ENCODE results near the gene PCSK5.
"Not testable (repeated sequence)": the region's sequence is repeated elsewhere in the genome, so short reads cannot be mapped to it uniquely, and the experiment has no call there.

The PCSK5 gene

DNA sequence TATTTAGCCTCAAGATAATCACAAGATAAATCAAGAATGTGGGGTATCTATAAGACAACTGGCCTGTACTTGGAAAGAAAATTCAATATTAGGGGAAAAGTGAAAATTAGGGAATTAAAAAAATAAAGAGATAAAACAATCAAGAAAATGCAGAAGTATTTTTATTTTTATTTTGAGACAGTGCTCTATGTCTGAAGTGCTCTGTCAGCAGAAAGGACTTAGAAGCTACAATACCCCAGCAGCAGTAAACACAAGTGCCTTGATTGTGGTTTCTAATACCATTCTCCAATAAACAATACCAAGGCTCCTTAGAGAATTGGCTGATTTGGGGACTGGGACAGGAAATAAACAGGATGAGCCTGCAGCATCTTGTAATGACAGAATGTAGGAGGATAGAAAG, 358.8 kb downstream of the PCSK5 start:
- no peak for DNase-seq (ENCODE audit: low spot score)

DNA sequence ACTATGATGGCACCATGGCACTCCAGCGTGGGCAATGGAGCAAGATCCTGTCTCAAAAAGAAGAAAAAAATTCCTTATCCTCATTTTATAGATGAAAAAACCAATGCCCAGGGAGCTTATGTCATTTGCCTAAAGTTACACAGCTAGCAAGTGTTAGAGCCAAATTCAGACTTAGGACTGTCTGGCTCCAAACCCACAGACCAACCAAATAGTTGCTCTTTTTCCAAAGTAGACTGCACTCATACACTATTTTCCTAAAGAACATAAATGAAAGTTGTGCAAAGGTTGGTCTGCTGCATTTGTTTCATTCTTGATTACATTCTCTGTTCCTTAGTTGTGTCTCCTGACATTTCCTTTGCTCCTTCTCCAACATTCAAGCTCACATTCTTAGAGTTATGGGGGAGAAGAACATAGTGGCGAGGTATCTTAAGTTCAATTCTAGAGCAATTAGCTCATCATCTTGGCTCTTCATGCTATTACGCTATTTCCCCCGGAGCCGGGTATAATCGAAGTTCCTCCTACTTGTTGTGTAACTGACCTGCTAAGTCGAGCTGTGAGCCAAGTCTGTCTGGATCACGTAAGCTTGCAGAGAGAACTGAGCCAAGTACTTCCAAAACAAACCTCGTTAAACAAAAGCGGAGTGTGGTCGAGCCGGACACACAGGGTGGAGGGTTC, 365.4 kb downstream of the PCSK5 start:
- no peak for DNase-seq (ENCODE audit: low spot score)

DNA sequence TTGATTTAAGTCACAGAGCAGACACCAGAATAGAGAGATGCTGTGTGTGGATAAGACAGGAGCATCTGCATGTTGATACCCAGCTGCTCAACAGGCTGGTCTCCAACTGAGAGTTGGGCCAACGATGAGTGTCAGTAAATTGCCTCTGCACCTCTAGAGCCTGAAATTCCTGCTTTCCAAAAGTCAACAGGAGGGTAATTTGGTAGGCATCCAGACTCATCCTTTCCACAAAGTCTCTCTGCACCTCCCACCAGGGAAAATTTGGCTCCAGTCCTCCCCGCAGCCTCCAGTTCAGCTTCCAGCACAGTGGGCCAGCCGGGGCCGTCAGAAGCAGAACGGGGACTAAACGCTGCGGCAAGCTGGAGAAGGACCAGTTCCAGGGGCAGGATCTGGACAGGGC, 366.8 kb downstream of the PCSK5 start:
- no peak for DNase-seq (ENCODE audit: low spot score)

DNA sequence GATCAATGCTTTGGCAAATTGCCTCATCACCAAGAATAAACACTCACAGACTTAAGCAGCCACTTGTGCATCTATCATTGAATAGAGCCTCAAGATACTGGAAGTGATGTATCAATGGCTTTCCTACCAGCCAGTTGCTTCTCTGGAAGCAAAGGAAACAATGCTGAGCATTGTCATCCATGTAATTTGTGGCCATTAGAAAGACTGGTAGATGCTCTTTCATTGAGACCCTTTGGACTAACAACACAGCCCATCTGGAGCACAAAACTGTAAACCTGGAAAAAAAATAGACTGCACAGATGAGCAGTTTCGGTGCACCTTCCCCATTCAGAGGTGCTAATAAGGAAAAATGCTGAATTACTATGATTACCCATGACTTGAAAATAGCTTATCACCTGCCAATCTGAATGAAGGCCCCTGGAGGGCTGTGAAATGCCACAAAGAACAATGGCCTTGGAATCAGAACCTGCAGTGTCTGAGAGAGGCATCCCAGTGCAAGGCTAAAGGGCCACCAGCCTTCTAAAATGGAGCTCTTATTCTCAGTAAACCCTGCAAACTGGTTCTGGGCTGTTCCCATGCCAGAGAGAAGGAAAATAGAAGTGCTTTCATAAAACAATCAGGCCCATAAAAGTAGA, 376.3 kb downstream of the PCSK5 start:
- no peak for DNase-seq (ENCODE audit: low spot score)

DNA sequence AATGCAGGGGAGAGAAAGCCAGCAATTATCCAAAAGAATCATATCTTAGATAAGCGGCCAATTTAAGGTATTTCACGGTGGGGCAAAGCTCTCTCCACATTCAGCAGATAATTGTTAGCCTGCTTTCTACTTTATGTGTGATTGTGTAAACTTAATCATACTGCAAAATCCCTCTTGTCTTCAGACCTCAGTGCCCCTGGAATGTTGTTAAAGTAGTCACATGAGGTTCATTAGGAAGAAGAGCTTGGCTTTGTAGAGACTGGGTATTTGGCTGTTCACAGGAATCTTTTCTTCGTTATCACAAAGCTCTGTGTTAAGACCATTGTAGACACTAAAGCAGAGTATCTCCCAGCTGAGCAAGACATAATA, 376.8 kb downstream of the PCSK5 start:
- DNase-seq (ENCODE audit: low spot score) = no peak

DNA sequence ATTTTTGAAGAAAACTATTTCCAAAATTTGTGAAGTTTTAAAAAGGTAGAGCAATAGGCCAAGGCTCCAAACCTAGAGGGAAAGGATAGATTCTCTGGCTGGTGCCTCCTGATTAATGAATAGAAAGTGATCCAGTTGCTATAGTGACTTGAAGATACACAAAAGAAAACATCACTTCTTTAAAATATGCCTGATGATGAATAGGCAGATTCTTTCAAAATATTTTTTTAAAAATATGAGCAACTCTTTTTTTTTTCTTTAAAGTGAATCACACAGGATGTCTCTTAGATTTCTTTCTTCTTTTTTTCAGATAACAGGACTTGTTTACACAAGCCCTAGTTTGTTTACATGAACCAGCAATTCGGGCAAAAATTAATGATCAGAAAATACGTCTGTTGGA, 379.3 kb downstream of the PCSK5 start:
- DNase-seq (ENCODE audit: low spot score) = no peak

DNA sequence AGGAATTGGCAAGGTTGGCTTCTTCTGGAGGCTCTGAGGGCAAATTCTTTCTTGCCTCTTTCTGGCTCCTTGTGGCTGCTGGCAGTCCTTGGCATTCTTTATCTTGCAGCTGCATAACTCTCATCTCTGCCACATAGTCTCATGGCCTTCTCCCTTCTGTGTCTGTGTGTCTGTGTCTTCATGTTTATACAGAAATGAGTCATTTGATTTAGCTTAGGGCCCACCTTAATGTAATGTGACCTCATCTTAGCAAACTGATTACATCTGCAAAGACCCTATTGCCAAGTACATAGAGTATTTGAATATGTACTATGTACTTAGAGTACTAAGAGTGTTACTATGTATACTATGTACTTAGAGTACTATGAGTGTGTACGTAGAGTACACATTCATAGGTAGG, 381.3 kb downstream of the PCSK5 start:
- DNase-seq (ENCODE audit: low spot score) = no peak

DNA sequence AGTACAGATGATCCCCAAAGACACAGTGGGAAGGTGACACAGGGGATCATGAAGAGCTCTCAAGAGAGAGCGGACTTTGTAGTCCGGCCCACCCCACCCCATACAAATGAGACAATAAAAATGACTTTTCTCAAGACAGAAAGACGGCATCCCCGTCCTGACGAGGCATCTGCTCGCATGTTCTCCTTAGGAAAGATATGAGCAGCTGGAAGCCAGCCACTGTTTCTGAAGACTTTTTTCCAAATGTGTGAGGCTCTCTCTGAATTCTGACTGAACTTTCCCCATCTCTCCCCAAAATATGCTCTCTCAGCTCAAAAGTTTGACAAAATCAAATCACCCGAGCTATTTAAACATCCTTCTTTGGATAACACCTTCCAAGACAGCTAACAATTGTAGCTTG, 398.6 kb downstream of the PCSK5 start:
- no peak for DNase-seq (ENCODE audit: low spot score)

DNA sequence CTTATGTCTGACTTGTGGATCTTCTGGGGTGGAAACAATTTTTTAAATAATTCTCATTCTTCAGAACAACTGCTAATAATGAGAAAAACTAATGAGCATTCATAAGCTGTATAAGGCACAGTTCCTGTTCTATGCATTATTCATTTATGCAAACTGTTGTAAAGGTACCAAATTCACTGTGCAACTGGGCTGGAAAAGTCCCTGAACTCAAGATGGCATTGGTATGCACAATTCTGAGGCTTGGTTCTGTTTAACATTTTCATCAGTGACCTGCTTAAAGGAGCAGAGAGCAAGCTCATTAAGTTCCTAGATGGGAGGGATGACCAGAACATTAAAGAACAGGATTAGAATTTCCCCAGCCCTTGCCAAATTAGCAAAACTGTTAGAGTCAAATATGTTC, 399.2 kb downstream of the PCSK5 start:
- no peak for DNase-seq (ENCODE audit: low spot score)

DNA sequence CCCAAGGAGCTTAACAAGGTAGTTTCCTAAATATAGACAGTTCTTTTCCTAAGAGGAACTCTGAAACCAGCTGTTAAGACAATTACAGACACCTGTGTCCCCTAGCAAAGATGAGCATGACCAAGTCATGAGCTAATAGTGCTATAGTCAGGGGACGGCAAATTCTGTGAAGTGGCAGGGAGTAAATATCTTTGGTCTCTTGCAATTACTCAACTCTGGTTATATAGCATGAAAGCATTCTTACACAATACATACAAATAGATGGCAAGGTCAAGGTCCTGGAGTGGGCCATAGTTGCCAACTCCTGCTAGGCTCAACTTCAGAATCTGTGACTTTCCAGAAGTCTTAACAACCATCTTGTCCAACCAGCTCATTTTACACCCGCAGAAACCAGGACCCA, 400.1 kb downstream of the PCSK5 start:
- no peak for DNase-seq (ENCODE audit: low spot score)

DNA sequence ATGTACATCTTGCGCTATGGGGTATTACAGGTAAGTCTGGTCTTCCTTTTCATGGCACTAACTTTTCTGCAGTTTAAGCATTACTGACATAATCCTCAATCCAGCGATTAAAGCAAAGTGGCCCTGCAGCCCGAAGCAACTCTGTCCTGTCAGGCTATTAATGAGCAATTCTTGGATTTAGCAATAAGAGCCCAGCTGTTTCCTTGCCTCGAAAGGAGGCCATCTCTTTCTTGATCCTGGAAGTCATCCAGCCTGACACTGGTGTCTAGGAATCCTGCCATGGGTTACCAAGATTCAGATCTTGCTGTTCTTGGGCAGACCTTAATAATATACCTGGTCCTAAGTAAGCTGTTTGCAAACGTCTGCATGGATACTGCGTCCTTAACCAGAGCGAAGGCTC, 401.8 kb downstream of the PCSK5 start:
- no peak for DNase-seq (ENCODE audit: low spot score)

DNA sequence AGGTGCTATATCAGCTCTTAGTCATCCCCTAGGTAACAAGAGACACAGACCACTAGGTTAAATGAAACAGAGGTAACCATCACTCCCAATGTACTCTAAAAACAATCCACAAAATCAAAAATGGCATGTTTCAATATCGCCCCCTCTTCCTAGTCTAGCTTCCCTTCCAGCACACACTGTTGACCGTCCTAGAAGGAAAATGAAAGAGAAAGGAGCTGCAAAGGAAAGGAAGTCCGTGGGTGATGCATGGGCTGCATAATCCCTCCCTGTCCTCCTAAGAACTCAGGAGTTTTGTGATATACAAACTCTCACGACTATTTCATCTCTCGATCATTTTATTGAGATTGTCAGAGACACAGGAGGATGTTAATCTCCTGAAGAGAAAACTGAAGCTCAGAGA, 402.2 kb downstream of the PCSK5 start:
- no peak for DNase-seq (ENCODE audit: low spot score)

DNA sequence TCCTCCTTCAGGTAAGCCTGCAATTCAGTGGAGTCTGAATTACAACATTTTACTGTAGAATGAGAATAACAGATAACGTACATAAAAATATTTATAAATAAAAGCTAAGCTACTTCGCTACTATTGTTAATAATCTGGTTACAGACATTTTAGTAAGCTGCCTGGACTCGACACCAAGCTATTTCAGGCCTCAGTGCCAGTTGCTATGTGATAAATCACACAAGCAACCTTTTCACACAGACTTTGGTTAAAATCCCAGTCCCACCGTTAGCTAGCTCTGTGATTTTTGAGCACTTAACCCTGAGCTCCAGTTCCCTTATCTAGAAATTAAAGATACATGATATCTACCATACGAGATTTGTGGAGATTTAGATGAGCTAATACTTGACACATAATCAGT, 403.8 kb downstream of the PCSK5 start:
- no peak for DNase-seq (ENCODE audit: low spot score)

DNA sequence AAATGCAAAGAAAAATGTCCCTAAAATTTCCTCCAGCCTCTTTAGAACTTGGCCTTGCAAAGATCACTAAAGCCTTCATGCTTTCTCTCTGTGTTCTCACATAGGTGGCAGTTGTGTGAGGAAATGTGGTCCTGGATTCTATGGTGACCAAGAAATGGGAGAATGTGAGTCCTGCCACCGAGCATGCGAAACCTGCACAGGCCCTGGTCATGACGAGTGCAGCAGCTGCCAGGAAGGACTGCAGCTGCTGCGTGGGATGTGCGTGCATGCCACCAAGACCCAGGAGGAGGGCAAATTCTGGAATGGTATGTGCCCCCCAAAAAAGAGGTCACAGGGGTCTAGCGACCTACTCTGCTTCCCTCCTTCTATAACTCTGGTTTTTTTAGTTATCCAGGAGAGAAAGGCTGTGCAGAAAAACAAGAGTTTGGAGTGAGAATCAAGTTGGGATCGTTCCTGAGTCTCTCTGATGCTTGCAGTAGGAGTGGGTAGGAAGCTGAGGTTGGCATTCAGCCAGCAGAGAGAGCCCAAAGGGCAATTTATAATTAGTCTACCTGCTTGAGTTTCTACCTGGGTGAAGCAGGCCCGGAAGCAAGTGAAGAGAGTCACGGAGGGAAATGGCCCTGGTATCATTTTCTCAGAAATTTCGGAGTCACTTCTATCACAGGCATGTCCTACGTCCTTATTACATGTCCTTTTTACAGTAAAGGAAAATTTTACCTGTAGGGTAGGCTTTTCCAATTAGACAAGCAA, 406.3 kb downstream of the PCSK5 start:
- no peak for DNase-seq (ENCODE audit: low spot score)

DNA sequence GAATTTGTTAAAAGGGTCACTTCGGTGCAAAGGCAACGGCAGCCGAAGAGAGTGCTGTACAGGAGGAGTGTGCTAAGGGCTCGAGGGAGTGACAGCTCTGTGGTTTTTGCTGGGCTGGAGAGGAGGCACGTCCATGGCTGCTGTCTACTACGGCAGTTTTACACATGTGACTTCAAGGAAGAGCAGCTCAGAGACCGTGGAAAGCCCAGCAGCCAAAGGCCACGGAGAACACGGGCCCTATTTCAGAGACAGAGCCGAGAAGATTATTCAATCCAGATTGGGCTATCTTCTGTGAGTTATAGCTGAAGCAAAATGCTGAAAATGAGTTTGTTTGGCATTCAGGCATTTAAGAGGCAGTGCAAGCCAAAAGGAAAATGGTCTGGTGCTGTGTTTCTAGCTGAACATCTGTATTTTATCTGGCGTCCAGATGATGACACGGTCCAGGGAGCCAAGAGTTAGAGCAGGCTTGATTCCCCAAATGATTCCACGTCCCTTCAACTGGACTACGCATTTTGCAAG, 407.3 kb downstream of the PCSK5 start:
- DNase-seq (ENCODE audit: low spot score) = no peak

DNA sequence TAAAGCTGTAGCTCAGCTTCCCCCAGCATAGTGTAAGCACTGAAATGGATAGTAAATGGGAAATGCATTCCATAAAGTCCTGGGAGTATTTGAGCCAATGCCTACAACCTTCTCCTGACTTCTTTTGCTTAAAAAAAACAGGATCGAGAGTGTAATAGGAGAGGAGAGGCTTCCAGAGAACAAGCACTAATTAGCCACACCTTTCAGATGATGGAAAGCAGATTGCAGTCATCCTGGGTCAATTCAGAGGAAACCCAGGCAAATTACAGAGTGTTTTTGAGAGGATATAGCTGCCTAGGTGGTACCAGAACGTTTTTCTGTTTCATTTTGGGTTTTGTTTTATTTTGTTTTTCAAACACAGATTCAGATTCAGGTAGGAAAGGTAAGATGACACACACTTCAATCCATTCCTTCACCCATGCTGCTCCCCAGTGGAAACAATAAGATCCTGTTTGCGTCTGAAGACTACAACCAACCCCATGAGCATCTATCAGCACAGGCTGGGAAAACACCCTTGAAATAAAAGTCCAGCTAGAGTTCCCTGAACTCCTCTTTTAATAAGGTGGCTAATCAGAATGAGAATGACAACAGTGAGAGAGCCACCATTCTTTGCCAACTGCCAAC, 408.2 kb downstream of the PCSK5 start:
- DNase-seq (ENCODE audit: low spot score) = no peak

DNA sequence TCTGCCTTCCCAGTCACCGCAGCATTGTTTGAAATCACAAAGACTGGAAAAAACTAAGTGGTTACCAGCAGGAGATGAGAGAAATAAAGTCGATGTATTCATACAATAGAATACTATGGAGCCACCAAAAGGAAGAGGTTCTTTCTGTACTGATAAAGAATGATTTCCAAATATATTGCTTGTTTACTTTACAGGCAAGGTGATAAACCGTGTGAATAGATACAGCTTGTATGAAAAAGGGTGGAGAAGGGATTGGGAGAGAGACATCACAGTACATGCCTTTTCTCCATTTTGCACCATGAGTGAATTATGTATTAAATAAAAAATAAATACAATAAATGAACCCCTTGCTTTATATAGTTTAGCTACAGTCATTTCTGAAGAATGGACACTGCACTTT, 412.1 kb downstream of the PCSK5 start:
- no peak for DNase-seq (ENCODE audit: low spot score)

DNA sequence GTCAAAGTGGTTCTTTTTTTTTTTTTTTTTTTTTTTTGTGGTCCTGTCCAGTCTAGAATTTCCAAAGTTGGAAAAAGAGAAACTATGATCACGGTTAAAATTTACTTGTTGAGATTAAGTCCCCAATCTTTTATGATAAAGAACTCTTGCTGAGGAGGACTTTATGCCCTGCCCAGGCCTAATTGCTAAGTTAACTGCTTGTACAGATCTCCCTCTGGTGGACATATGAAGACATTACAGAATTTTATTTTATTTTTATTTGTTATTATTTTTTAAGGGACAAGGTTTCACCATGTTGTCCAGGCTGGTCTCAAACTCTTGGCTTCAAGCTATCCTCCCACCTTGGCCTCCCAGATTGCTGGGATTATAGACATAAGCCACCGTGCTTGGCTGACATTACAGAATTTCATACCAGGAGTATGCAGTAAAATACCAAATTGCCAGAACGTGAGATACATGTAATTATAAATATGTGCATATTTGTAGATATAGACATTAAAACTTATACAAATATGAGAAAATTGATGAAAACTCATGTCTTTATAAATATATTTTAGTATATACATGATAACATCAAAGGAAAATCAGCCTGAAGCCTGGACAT, 412.6 kb downstream of the PCSK5 start:
- peak; percentile 49 for DNase-seq (ENCODE audit: low spot score)

DNA sequence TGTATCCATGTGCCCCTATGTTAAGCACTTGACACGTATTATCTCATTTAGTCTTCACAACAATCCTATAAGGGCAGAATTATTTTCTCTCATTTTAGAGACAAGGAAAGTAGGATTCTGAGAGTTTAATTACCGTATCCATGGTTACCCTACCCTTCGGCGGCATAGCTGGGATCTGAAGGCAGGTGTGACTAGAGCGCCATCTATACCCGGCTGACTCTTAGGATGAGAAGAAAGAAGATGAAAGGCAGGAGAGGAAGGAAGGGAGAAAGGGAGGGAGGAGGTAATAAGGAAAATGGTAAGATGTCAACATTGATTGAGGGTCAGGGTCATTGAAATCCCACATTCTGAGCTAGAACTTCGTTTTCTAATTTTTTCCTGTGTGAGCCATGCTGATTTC, 416.6 kb downstream of the PCSK5 start:
- DNase-seq (ENCODE audit: low spot score) = not testable (repeated sequence)

DNA sequence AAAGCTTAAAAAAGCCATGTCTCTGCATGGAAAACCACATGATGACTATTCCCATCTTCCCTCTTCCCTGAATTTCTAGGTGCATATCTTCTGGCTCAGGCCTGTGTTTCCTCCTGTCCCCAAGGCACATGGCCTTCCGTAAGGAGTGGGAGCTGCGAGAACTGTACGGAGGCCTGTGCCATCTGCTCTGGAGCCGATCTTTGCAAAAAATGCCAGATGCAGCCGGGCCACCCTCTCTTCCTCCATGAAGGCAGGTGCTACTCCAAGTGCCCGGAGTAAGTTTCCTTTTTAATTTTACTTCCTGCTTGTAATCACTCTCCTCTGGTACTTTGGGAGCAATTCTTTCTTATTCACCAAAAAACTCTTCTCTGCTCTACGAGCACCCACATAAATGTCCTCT, 420.1 kb downstream of the PCSK5 start:
- DNase-seq (ENCODE audit: low spot score) = no peak

DNA sequence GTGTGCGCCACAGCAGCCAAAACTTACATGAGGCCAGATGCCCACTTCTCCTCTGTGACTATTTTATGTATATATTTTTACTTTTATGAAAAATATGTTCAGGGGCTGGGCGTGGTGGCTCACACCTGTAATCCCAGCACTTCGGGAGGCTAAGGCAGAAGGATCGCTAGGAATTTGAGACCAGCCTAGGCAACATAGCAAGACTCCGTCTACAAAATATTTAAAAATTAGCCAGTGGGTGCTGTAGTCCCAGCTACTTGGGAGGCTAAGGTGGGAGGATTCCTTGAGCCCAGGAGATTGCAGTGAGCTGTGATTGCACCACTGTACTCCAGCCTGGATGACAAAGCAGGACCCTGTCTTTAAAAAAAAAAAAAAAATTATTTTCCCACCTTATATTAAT, 420.5 kb downstream of the PCSK5 start:
- DNase-seq (ENCODE audit: low spot score) = no peak

DNA sequence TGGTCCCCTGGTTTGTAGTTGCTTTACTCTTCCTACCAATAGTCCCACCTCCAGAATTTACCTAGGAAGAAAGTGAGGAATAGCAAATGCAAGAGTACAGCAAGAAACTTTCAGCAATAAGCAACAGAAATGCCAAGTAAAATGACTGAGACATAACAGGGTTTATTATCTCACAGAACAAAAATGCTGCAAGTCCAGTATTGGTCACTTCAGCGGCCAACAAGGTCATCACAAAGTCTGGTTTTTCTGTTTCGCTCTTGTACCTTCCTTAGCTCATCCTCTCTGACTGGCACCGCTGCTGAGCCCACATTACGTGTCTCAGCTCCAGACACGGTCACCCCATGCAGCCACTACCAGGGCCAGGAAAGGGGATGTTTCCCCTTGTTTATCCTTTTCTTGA, 421.1 kb downstream of the PCSK5 start:
- no peak for DNase-seq (ENCODE audit: low spot score)

All from cerebellar cortex (tissue), 1 donor.